ENCODE results near the gene PLSCR5.

Gene PLSCR5, protein sequence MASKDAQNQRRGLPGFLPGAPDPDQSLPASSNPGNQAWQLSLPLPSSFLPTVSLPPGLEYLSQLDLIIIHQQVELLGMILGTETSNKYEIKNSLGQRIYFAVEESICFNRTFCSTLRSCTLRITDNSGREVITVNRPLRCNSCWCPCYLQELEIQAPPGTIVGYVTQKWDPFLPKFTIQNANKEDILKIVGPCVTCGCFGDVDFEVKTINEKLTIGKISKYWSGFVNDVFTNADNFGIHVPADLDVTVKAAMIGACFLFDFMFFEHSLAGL

DNA sequence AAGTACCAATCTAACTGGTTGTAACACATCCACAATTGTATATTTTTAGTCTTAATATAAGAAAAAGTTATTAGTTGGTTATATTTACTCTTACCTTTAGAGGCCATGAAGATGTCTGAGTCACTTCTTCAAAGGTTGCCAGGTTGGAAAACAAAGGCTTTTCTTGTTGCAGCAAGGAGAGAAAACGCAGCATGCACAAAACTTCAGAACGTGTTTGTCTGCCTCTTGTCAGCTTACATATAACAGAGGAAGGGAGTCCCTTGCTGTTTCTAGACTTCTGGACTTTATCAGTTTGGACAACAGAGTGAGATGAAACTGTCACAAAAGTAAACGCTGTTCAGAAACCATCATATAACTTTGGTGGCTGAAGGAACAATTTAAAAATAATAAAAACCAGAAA is at the start of gene PLSCR5:
Gene PLSCR5, minus strand, starts transcription at position 241 of the 400 bp plus-strand sequence. Its CDS starts 134 bp downstream, at position 107.
- DNase-seq (ENCODE audit: low read depth): no peak

DNA sequence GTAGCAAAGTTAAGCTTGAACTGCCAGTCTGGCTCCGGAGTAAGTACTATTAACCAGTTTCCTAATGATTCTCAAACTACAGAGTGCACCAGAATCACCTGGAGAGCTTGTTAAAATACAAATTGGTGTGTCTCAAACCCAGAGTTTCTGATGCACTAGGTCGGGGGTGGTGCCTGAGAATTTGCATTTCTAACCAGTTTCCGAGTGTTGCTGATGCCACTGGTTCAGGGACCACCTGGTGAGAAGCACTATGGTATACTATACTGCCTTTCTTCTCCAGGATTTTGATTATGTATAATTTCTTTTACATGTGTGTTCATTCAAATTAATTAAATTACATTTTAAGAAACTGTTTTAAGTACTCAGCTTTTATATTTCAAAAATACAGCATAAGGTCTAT is 48.8 kb upstream of the PLSCR5 start:
- no peak for DNase-seq (ENCODE audit: low read depth)

DNA sequence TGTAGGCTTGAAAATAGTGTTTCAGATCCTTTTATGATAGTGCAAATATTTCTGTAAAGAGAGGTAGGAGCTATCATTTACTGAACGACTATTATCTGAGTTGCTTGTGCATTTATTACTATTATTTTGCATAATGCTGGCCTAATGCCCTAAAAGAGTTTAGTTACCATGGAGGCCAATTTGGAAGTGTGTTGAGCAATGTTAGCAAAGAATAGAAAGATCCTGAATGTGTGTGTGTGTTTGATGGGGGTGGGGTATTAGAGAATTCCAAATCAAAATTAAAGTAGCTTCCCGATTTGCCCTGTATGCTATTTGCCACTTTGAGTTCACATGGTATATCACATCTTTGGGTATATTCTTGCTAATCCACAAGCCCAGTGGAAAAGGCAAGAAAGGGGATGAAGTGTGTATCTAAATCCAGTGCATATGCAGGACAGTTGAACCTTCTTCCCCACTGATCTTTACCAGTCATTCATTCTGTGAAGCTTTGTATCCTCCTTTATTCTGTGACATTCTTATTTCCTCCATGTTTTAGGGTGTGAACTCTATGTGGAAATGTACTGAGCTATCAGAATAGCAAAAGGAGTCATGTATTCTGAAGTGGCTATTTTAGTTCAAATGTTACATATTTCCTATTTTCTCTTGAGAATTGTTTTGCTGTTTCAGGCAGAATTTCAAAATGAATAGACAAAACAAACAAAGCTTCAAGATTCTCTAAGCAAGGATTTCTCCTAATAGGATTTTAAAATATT is 45.7 kb upstream of the PLSCR5 start:
- DNase-seq (ENCODE audit: low read depth): no peak

DNA sequence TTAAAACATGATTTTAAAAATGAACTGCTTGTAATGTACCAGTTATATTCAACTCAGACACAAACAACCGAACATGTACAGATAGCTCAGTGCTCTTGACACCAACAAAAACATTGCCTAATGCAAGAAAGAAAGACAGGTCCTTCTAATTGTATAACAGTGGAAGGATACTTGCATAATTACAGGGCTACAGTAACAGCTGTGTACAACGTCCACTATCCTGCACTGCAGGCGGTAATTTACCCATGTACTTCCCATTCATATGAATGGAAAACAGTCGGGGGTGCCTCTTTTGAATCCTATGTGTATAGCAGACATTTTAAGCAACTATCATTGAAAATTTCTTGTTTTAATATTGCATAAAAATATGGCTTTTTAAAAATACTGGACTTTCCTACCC is 41.1 kb upstream of the PLSCR5 start:
- no peak for DNase-seq (ENCODE audit: low read depth)

DNA sequence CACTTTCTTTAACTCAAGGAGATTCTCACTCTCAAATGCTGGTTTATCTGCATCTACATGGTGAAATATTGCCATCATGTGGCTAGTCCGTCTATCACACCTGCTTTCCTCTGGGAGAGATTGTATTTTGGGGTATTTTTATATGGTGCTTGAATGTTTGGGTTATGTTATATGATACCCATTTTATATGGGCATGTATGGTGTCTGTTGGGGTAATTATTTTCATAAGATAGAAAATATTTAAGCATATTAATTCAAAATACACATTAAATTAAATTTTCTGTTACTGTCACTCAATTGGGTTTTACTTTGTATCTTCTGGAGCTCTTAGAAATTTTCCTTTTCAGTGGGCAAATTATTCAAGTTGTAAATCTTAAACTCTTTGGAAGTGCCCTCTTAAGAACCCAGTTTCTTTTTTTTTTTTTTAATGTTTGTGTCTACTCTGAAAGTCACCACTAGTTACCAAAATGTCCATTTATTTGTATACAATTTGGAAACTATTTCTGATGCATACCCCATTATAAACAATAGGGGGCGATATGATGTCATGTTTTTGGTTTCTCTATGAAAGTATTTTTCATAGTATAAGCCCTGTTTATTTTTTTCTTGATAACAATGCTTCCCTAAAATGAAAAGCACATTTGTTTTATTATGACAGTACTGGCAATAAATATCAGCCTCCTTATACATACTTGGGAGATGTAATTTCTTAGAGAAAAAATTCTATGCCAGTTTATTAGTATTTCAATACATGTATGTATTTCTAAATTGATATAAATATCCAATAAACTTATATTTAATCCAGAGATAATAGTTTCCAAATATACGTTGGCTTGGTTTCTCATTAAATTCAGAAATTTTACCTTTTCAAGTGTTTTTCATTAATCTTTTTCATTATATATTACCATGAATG is 36.1 kb upstream of the PLSCR5 start:
- DNase-seq (ENCODE audit: low read depth): peak; percentile 73

DNA sequence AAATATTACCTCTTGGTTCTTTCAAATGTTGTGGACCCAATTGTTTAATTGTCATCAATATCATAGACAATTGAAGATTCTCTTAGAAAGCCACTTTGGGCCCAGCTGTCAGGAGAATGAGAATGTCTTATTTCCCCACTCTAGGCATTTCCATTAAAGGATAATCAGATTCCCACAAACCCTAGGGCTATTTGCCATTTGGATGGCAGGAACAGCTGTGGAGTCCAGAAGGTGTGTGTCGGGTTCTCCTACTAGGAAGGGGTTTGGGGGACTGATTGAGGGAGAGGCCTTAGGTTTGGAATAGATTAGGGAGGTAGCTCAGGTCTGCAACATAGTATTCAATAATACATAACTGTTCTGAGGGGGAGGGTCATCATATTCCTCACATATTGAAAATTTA is 35.2 kb upstream of the PLSCR5 start:
- DNase-seq (ENCODE audit: low read depth): no peak

DNA sequence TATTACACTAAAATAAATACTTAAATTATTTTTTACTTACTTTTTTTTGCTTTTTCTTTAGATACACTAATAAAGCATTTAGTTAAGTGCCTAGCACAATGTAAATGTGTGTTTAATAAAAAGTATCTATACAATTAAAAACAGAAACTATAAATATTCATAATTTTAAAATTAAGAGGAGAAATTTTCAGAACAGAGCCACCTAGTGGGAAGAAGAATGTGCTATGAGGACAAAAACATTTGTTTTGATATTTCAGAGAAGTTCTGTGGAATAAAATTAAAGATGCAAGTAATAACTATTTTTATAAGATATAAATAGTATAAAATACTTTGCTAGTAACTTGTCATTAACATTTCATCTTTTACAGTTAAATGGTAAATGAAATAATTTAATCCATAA is 33.6 kb upstream of the PLSCR5 start:
- DNase-seq (ENCODE audit: low read depth): peak; percentile 24

DNA sequence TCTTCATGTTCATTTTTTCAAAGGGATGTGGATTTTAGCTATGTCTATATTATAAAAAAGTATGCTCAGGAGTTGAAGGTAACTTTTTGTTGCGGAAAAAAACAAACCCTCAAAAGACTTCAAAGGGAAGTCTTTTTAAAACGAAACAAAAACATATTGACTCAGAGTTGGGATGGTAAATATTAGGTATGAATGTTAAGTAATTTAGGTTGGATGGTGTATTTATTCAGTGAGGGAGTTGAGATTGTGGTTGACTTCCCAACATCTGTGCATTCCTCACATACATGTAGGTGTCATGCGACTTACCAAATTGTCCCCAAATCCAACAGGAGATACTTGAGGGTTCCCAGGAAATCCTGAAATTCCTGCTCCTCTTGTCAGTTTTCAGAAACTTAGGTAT is 32.7 kb upstream of the PLSCR5 start:
- no peak for DNase-seq (ENCODE audit: low read depth)

DNA sequence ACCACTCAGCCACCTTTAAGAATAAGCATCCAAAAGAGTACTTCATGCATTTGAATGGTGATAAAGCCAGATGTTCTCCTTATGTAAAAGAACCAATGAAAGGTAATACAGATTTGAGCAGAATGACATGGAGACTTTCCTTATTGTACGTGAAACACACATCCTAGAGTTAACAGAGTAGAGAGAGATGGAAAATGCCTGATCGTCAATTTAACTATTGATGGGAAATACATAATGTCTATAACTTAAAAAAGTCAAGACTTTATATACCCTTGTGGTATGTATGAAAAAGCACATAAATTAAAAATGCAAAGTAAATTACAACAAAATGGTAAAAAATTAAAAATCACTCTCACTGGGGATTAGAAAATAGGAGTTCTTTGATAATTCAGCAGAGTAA is 31.7 kb upstream of the PLSCR5 start:
- no peak for DNase-seq (ENCODE audit: low read depth)

DNA sequence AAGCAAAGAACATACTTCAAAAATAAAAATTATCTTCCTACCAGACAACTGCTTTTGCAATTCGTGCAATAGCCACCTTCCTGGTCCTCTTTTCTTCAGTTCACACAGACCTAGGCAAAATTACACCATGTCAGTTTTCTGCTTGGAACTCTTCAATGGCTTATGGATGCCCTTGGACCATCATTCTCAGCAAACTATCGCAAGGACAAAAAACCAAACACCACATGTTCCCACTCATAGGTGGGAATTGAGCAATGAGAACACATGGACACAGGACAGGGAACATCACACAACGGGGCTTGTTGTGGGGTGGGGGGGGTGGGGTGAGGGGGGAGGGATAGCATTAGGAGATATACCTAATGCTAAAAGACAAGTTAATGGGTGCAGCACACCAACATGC is 29.2 kb upstream of the PLSCR5 start:
- no peak for DNase-seq (ENCODE audit: low read depth)

DNA sequence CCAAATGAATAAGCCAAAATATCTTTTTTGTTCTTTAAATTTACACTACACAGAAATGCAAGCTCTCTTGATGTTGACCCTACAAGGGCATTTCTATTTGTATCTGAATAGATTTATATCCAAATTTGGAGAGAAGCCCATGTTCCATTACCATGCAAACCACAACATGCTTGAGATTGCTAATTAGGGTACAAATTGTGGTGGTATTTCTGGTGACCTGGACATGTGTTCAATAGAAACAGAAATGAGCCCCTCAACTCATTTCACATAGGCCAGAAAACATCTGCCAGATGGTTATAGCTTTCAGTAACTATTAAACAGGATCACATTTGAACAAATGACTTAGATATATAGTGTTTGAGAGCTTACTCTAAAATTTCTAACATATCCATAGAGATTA is 23.5 kb upstream of the PLSCR5 start:
- no peak for DNase-seq (ENCODE audit: low read depth)

DNA sequence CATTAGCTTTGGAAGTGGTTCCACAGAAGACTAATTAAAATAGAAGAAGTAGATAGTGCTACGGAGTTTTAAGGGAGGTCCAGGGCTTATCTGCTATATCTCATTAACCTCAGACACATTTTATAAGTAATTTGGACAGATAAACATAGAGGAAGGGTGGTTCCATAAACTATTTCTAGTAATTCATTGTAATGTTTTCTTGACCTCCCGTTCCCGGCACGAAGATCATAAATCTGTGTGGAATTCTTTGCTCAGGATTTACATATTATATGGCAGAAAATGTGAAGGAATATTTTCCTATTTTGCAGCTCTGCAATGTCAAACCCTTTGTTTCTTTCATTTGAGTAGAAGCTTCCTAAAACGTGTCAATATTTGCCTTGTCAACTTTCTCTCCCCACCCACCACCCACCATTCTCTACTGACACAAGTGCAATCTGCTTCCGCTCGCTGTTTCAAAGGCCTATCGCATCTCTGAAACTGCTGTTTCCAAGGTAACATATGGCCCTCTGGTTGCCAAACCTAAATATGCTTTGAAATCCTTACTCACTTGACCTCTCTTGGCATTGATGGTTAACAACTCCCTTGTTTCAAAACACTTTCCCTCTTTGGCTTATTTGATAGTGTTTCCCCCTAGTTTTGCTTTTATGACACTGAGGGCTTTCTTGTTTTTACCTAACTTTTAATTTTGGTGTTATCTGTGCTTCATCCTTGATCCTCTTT is 21.4 kb upstream of the PLSCR5 start:
- DNase-seq (ENCODE audit: low read depth): no peak

DNA sequence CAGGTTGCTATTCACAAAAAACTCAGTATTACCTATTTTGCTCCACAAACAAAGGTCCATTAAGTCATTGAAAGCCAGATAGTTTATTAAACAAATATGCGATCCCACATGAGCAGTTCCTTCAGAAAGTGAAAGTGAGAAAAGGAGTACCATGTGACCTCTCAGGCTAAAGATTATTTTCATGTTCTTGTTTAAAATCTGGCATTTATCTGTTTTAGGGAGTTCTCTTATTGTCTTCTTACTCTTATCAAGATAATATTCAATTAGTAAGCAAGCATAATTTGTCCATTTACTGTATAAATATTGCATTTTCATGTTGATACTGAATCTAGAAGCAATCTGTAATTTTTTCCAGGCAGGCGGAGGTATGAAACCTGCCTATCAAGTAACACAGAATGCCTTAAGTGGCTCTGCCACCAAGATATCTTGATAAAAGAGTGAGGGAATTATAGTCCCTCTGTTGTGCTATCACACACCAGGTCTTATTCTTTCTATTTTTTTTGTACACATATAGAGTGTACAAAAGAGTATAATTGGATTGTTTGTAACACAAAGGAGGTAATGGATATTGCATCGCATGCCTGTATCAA is 20.1 kb upstream of the PLSCR5 start:
- peak; percentile 26 for DNase-seq (ENCODE audit: low read depth)

DNA sequence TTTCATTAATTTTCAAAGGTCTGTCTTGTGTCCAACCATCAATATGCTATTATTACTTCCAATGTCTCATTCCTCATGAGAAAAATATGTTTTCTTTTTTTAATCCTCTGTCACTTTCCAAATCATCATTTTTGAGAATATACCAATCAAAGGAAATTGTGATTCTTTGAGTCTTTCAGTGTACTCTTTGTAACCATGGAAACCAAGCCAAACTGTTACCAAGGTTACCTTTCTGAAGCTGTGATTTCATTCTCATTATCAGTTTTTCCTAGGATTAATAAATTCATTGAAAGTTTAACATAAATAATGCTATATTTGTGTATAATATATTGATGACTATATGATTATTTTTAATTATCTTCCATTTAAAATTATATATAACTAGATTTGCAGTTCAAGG is 16.6 kb upstream of the PLSCR5 start:
- DNase-seq (ENCODE audit: low read depth): no peak

DNA sequence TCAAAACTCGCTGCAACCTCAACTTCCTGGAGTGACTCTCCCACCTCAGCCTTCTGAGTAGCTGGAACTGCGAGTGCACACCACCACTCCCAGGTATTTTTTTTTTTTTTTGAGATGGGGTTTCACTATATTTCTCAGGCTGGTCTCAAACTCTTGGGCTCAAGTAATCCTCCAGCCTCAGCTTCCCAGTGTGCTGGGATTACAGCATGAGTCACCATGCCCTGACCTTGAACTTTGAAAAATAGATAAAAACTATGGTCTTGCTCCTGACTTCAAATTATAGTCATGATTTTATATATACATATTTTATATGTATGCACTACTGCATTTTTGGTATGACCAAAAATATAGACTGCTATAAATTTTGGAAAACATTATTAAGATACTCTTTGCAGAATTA is 6.9 kb upstream of the PLSCR5 start:
- DNase-seq (ENCODE audit: low read depth): no peak

DNA sequence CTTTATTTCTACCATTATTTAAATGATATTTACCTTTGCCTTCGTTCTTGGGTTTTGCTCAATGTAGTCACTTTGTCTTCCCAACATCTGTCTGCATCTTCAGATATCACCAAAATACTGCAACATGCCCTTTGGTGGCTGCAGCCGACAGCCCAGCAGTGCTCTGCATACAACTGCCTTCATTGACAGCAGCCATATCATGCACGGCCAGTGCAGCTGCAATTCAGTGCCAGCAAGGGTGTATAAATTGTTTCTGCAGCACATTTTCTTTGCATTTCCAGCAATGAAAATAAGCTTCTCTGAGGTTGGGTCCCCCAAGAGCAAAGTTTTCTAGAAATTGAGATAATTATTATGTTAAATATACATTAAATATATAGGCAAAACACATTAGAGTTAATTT is 6.0 kb upstream of the PLSCR5 start:
- DNase-seq (ENCODE audit: low read depth): no peak

DNA sequence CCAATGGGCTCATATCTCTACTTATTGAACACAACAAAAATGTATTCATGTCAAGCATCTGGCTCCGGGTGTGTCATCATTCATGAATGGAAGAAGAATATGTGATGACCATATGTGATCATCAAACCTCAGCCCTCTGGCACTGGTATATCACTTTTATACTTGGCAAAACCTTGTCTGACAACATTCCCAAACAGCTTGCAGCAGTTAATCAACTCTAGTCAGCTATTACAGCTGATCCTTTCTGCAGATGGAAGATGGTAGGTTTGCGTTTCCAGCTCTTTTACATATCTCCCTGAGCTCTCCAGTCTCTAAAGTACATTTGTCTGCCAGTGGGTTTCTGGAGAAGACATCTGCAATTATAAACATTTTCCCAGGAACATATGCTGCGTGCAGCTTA is 6.6 kb downstream of the PLSCR5 start:
- DNase-seq (ENCODE audit: low read depth): peak; percentile 27

DNA sequence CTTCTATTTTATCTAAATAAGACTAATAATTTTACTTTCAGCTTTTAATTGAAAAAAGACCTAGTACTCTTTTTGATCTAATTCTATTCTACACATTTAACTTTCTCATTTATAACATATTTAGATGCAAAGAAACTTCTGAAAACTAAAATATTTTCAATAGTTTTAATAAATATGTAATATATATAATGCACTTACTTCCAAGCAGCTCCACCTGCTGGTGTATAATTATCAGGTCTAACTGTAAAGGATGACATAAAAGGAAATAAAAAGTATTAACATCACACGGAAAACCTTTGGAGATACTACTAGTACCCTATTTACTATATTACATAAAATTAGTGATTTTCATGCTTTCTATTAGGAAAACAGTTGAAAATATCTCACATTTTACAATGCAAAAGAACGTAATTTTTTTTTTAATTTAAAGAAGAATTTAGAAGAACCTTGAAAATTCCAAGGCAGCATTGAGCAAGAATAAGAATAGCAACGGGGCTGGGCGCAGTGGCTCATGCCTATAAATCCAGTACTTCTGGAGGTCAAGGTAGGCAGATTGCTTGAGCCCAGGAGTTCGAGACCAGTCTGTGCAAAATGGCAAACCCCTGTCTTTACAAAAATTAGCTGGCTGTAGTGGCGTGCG is 10.2 kb downstream of the PLSCR5 start:
- peak; percentile 50 for DNase-seq (ENCODE audit: low read depth)

DNA sequence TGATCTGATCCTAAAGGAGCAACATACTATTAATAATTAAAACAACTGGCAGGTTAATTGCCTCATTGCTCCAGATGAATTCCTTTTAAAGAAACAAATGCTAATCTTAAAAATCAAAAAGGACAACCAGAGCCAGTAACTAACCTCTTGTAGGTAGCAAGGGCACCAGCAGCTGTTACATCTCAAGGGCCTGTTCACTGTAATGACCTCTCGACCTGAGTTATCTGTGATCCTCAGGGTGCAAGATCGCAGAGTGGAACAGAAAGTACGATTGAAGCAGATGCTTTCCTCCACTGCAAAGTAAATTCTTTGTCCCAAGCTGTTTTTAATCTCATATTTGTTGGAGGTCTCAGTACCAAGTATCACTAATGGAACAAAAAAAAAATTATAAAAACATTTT is 11.4 kb downstream of the PLSCR5 start:
- DNase-seq (ENCODE audit: low read depth): no peak

DNA sequence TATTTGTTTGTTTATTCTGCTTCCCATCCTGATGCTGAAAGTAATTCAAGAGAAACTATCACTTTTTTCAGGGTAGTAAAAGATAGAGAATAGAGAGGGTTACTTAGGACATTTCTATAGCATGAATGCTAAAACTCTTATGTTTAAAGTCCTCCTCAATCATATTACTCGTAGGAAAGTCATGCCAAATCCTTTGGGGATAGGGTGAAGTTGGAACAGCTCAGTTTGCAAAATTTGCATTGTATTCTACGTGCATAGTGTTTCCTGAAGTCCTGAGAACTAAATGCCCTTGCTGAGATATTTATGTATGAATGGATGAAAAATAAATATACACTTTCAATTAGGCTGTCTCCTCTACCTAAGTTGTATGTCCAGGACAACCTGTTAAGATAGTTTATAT is 14.6 kb downstream of the PLSCR5 start:
- peak; percentile 38 for DNase-seq (ENCODE audit: low read depth)

DNA sequence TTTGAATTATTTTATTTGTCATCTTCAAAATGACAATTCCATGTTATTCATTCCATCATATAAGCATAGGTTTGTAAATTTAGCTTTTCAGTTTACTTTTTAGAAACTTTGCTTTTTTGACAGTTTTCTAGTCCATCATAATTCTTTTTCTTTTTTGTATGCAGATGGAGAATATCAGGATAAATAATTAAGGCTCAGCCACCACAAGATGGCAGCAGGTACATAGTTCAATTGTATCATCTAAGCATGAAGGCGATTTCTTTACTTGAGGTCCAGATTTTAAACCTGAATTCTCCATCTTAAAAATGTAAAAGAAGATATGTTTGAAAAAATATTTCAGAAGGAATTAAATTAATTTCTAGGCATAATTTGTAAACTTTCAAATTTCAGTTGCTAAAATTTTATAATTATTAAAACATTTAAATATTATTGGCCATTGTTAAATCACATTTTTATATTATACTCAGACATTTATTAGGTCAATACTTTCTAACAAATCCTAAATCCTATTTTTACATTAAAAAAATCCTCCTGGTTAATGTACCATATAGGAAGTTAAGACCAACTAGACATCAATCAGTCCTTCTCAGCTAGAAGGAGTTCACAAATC is 15.1 kb downstream of the PLSCR5 start:
- DNase-seq (ENCODE audit: low read depth): peak; percentile 67
